Measurements from ENCODE around the gene ATPAF2. TPM values are rescaled to one million over a fixed set of nuclear protein-coding genes. Genes with fewer than 3 reads are reported as not detected.

Gene ATPAF2
- total and polyA plus RNA-seq, 9 donors, result 5.5 to 34.5 (median 15.5) TPM

- H3K9me3 ChIP-seq, result no peaks in the 10 kb centered on the region
- 94 to 98% (median 97%) methylated on average over 6 of the region's 6 CpGs for WGBS, 3 donors
- H3K36me3 ChIP-seq, result no peaks in the 10 kb centered on the region
- peaks cover 5% of the 10 kb centered on the region for H3K4me1 ChIP-seq (ENCODE audit: insufficient read depth)
- TF ChIP-seq POLR2A (IDR thresholded peaks at IDR 0.05) (no peak), EP300 (IDR thresholded peaks at IDR 0.05) (no peak), CTCF (IDR thresholded peaks at IDR 0.05) (no peak)
- intact Hi-C loops (cut with DNase I), result loop anchor here in 1 of 4 donors (10.0 kb wide), 1 partner anchor 139 kb away; no protein-coding TSS in a partner anchor
- no peaks in the 10 kb centered on the region for H3K27me3 ChIP-seq
- H3K27ac ChIP-seq, result no peak overlapping the region
- H3K4me3 ChIP-seq, result no peak overlapping the region
- no peak for DNase-seq
These were observed 25.0 kb downstream of the ATPAF2 start for GRCh38 chr17:18014006-18014405.

- H3K27ac ChIP-seq, result no peak overlapping the region
- no peak for DNase-seq
- WGBS, 3 donors, result 95 to 100% (median 96%) methylated on average over 5 of the region's 5 CpGs
- no peak overlapping the region for H3K4me3 ChIP-seq
- no peaks in the 10 kb centered on the region for H3K27me3 ChIP-seq
- intact Hi-C loops (cut with DNase I), result loop anchor here in 1 of 4 donors (10.0 kb wide), 1 partner anchor 136 kb away; no protein-coding TSS in a partner anchor
- no peaks in the 10 kb centered on the region for H3K36me3 ChIP-seq
- TF ChIP-seq CTCF (IDR thresholded peaks at IDR 0.05), result no peak
- TF ChIP-seq POLR2A (IDR thresholded peaks at IDR 0.05), result no peak
- no peak for TF ChIP-seq EP300 (IDR thresholded peaks at IDR 0.05)
- no peaks in the 10 kb centered on the region for H3K9me3 ChIP-seq
- H3K4me1 ChIP-seq (ENCODE audit: insufficient read depth), result no peaks in the 10 kb centered on the region
These were observed 27.7 kb downstream of the ATPAF2 start for GRCh38 chr17:18011286-18011685.

DNA sequence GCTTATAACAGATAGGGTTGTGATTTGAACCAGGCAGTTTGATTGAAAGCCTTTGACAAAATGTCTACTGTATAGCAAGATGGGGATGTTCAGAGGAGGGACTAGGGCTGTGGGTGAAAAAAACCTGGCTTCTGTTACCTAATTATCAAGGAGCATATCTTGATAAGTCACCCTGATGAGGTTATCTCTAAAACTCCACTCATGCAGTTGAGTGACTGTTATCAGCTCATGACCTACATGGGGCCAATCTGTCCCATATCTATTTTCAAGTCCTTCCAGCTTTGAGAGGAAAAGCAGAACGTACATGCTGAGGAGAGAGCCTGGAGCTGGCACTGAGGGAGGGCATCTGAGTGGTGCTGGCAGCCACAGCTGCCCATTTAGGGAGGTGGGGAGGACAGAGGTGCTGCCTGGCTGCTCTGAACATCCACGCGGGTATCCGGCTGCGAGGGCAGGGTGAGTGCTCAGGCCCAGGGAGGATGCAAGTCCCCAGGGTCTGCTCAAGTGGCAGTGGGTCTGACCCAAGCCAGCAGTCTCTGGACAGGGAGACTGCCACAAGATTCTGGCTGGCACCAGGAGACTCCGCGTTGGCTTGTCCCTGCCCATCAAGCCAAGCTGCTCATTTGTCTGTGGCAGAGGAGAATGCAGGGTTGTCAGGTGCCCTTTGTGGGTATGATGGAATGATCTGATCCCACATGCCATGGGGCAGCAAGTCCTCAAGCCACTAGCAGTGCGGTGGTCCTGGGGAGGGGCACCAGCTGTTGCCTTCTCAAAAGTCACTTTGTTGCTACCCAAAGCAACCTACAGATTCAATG lies 29.2 kb downstream of the ATPAF2 start:
- H3K4me3 ChIP-seq, result no peak overlapping the region
- H3K9me3 ChIP-seq, result no peaks in the 10 kb centered on the region
- 76 to 92% (median 77%) methylated on average over 8 of the region's 8 CpGs for WGBS, 3 donors
- TF ChIP-seq POLR2A (IDR thresholded peaks at IDR 0.05) (no peak), CTCF (IDR thresholded peaks at IDR 0.05) (no peak), EP300 (IDR thresholded peaks at IDR 0.05) (no peak)
- intact Hi-C loops (cut with DNase I), result loop anchor here in 1 of 4 donors (10.0 kb wide), 1 partner anchor 135 kb away; no protein-coding TSS in a partner anchor
- H3K27ac ChIP-seq, result no peak overlapping the region
- H3K36me3 ChIP-seq, result no peaks in the 10 kb centered on the region
- no peak for DNase-seq
- H3K4me1 ChIP-seq (ENCODE audit: insufficient read depth), result no peaks in the 10 kb centered on the region
- no peaks in the 10 kb centered on the region for H3K27me3 ChIP-seq

GRCh38 chr17:18008496-18009268 lies 30.3 kb downstream of the ATPAF2 start:
- 75 to 82% (median 75%) methylated on average over 5 of the region's 5 CpGs for WGBS, 3 donors
- Histone ChIP-seq H3K27me3 (no peaks in the 10 kb centered on the region), H3K4me3 (no peak overlapping the region), H3K4me1 (ENCODE audit: insufficient read depth) (no peaks in the 10 kb centered on the region), H3K27ac (no peak overlapping the region), H3K9me3 (no peaks in the 10 kb centered on the region), H3K36me3 (no peaks in the 10 kb centered on the region)
- TF ChIP-seq CTCF (IDR thresholded peaks at IDR 0.05) (no peak), POLR2A (IDR thresholded peaks at IDR 0.05) (no peak), EP300 (IDR thresholded peaks at IDR 0.05) (no peak)
- no peak for DNase-seq
- intact Hi-C loops (cut with DNase I), result no loop called here
